GM19025 (cell line): Measurements from ENCODE around the gene UST.
"Not testable (repeated sequence)": the region's sequence is repeated elsewhere in the genome, so short reads cannot be mapped to it uniquely, and the experiment has no call there.

Source experiments
- ATAC-seq: cut with Tn5 transposase; IDR thresholded peaks from one replicate; pipeline ENCODE4 v1.9.1; 2021; ENCODE audit warnings: mild to moderate bottlenecking, low read depth, moderate library complexity; ENCODE audit not compliant: unreplicated experiment

UST gene

DNA sequence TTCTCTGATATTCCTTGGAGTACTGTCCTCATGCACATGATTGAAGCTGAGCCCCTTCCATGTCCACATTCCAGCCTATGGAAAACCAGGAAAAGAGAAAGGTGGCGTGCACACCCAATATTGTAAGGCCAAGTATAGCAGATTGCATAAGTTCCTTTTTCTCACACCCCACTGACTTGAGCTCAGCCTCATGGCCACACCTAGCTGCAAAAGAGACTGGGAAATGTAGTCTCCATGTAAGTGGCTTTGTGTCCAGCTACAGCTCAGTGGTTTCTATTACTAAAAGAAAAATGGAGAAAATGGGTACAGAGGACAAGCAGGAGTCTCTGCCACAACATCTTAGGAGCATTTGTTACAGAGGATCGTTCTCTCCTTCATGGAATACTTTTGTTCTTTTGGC is 10.8 kb upstream of the UST start:
- no peak for ATAC-seq

DNA sequence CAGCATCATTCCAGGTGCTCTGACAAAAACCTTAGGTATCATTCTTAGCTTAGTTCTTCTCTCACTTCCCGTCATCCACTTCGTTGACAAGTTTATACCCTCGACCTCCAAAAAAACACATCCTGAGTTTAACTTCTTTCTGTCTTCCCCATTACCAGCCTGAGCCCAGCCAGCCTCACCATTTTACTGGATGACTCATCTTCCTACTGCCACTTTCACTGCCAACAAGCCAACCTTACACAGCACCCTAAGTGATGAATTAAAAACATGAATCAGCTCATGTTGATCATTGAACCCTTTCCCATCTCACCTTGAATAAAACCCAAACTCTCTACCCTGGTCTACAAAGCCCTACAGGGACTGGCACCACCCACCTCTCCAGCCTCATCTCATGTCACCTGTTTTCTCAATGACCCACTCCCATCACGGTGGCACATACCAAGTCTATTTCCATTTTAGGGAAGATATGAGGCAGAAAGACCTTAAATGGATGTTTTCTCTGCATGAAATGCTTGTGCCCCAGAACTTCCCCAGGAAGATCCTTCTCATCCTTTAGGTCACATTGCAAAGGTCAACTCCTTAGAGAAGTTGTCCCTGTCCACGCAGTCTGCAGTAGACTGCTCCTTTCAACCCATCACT is 9.9 kb upstream of the UST start:
- no peak for ATAC-seq

DNA sequence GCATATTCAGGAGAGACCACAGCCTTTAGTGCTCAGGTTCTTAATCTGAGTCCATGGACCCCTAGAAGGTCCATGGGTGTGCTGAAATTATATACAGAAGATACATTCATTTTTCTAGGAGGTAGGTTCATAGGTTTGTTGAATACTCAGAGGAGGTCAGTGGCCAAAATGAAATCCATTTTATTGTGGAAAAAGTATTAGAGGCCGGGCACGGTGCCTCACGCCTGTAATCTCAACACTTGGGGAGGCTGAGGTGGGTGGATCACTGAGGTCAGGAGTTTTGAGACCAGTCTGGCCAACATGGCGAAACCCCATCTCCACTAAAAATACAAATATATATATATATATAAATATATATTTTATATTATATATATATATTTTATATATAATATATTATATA is 9.0 kb upstream of the UST start:
- ATAC-seq = no peak

DNA sequence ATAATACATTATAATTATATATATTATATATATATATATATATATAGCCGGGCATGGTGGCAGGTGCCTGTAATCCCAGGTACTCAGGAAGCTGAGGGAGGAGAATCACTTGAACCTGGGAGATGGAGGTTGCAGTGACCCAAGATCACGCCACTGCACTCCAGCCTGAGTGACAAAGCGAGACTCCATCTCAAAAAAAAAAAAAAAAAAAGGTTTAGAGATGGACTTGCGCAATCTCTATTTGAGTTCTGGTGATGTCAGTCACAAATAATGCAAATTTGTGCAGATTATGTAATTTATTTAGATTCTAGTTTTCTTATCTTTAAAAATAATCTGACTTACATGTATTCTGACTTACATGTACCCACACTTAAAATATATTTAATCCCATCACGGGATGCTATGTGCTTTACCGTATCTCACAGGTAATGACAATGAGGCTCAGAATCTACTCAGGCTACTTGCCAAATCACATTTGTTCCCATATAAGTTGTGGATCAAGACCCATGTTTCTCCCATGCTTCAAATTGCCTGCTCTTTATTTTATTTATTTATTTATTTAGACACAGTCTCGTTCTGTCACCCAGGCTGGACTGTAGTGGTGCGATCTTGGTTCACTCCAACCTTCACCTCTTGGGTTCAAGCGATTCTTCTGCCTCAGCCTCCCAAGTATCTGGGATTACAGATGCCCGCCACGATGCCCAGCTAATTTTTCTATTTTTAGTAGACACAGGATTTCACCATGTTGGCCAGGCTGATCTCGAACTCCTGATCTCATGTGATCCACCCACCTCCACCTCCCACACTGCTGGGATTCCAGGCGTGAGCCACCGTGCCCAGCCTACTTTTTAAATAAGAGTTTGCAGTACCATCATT is 7.6 kb upstream of the UST start:
- no peak for ATAC-seq

DNA sequence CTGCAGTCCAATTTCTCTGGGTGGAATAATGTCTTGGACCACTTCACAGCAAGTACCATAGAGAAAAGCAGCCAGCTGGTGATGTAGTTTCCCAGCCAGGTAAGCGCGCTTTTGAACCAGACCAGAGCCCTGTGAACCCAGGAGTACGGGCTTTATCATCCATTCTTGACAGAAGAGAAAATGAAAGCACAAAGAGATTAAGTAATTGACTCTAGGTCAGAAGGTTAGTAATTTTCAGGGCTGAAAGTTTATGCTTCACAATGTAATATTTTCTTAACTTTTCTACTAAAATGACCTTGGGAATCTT is 7.1 kb upstream of the UST start:
- no peak for ATAC-seq

DNA sequence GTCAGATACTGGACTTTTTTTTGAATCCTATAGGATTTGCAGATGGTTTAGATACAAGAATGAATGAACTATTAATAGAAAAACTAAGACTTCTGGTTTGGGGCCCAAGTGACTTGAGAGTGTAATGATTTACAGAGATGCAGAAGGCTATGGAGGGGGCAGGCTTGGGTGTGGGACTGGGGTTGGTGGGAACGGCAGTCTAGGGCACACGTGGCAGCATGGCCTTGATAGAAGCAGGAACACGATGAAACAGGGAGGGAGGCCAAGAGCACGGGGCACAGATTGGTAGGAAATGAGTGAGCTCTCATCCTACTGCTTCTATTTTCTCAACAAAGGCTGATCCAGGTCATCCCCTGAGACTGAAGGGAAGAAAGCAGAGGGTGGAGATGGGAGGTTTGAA is 3.4 kb upstream of the UST start:
- ATAC-seq = no peak

DNA sequence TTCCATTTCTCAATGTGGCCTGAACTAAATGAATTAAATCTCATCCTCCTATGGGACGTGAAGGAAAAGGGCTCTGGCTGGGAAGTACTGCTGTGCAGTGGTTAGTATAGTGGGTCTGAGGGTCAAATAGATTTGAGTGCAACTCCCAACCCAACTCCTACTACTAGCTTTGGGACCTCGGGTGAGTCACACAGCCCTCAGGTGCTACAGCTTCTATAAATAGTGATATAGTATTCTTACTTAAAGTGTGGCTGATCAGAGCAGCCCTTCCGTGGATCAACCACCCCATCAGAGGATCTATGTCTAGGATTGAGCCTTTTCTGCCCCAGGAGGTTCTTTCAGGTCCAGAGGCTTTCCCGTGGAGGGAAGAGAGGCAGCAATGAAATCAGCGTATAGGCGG is 904 bp upstream of the UST start:
- no peak for ATAC-seq

DNA sequence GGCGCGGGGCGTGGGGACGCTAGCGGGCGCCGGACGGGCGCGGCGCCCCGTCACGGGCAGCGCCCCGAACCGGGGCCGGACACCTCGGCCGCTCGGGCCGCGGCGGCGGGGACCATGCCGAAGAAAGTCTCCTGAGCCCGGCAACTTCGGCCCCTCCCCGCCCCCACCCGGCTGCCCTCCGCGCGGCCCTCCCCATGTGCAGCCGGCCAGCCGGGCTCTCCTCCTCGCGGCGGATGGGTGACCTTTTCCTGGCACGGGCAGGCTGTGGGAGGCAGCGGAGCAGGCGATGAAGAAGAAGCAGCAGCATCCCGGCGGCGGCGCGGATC is 278 bp downstream of the UST start:
- ATAC-seq = no peak

DNA sequence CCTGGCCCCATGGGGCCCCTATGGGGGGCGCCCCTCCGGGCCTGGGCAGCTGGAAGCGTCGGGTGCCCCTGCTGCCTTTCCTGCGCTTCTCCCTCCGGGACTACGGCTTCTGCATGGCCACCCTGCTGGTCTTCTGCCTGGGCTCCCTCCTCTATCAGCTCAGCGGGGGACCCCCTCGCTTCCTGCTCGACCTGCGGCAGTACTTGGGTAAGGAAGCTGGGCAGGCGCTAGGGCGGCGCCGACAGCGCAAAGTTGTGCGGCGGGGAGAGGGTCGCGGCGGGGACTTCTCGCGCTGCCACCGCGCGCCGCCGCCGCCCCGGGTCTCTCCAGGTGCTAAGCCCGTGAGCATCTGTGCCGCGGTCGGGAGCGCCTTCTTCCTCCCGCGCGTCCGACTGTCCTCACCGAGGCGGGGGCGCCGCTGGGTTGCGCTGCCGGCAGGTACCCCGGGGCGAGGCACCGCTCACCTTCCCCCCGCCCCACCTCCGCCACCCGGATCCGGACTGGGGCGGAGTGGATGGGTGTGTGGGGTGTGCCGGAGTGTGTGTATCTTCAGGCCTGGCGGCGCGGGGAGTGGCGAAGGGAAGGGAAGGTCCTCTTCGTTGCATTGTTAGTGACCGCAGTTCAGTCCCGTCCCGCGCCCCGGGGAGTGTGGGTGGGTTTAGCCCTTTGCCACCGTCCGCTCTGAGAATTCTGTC is 788 bp downstream of the UST start:
- no peak for ATAC-seq

DNA sequence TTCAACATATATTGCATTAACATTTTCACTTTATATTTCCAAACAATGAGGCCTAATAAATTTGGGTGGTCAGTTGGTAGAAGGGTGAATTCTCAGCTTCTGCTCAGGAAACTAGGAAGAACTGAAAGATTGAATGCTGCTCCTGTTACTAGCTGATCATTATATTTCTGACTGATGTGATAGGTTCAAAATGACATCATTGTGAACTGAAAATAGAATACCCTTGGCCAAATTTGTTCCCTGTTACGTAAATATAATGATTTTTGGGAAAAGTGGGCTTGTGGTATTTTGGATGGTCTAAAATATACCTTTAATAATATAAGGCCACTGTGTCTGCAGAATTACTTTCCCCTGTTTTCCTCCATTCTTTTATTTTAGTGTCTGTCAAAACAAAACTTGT is 2.8 kb downstream of the UST start:
- no peak for ATAC-seq

DNA sequence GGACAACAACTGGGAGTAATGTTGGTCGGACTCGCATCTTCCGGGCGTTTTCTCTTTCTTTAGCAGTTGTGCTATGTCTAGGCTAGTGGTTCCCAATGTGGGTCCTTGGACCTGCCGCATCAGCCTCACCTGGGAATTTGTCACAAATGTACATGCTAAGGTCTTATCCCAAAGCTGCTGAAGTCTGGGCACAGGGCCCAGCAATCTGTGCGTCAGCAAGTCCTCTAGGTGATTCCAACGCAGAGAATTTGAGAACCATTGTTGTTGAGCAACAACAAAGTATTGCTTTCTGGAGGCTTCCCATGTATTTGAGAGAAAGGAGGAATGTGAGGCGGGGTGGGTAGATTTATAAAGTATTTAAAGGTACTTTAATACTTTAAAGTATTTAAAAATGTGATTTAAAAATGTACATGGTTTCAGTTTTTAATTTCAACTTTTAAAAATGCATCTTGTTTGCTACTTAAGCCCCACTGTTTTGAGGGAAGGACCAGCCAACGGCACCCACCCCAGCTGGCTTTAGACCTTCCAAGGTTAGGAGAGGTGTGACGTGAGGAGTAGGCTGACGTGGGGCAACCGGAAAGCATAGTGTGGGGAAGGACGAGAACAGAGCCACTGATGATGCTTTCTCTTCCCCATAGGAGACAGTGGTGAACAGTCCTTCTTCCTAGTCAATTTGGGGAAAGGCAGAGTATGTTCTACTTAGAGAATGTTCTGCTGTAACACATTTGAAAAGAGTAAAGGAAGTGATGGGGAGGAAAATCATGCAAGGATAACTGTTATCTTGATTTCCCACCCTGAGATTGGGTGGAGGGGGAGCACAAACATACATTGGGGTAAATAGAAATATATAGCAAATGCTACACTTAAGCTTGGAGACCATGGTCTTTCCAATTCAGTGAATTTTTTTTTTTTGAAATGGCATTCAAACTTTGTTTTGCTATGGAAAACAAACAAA is 4.3 kb downstream of the UST start:
- ATAC-seq = no peak

DNA sequence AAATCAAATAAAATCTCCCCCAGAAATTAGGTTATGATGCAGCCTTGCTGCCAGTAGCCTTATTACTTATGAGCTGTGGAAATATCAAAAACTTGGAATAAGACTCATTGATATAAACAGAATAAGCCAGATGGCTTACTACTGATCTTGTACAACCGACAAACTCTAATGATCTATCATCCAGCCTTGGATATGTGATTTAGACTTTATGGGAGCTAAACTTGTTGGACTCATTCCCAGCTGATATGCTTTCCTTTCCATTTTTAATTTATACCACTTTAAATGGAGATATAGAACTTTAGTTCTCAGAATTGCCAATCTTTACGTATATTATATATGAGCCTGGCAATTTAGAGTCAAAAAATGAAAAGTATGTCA is 5.0 kb downstream of the UST start:
- no peak for ATAC-seq

DNA sequence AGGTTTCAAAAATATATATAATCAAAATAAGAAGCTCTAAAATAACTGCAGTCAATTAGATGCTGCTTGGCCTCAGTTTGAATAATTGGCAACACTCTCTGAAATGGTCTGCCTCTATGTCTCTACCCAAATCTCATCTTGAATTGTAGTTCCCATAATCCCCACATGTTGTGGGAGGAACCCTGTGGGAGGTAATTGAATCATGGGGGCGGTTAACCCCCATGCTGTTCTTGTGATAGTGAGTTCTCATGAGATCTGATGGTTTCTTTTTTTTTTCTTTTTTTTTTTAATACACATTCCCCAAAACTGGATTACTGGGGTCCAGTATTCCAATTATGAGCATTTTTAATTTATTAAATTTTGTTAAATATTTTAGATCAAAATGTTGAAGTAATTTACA is 8.5 kb downstream of the UST start:
- not testable (repeated sequence) for ATAC-seq

DNA sequence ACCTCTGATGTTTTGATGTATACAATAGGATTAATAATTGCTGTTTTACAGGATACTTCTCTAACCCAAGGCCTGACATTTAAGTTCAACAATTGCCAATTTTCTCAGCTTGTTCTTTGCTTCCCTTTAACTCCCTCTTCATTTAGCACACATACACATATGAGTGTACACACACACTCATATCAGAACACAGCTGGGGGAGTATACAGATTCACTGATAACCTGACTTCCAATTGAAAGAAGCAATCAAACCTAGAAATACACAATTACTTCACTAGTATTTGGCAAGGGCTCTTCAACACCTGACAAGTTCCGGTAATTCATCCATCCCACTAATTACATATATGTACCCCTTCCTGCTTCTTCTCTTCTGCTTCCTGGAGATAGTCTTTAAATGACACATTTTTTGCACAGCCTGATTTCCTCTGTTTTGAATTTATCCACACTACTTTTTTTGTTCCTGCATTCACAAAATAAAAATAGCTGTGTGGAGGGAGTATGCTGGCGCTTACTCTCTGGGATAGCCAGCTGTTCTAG is 11.2 kb downstream of the UST start:
- no peak for ATAC-seq

DNA sequence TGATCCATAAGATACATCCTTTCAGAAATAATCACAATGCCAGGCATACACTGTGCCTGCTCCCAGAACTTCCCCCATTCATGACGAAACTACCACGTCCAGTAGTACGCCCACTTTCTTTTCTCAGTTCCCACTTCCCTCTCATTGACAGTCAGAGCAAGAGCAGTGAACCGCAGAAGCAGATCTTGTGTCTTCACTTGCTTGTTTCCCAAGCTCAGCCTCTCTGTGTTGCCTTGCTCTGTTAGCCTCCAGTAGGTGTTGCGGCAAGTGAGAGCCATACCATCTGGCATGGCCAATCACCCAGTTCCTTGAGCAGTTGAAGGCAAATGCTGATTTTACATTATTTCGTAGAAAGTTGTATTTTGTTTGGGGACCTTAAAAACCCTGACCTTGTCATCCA is 11.7 kb downstream of the UST start:
- ATAC-seq = peak; percentile 87

DNA sequence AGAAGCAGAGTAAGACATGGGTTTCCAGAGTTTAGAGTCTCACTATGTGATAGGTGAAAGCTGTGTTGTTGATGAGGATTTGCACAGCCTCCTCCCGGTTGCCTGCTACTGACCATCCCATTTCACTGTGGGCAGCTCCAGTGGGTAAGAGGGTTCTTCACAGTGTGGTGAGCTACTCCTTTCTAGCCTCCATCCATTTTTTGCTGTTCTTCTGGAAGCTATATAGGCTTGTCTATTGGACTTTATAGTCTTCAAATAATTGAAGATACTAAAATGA is 13.4 kb downstream of the UST start:
- ATAC-seq = no peak

DNA sequence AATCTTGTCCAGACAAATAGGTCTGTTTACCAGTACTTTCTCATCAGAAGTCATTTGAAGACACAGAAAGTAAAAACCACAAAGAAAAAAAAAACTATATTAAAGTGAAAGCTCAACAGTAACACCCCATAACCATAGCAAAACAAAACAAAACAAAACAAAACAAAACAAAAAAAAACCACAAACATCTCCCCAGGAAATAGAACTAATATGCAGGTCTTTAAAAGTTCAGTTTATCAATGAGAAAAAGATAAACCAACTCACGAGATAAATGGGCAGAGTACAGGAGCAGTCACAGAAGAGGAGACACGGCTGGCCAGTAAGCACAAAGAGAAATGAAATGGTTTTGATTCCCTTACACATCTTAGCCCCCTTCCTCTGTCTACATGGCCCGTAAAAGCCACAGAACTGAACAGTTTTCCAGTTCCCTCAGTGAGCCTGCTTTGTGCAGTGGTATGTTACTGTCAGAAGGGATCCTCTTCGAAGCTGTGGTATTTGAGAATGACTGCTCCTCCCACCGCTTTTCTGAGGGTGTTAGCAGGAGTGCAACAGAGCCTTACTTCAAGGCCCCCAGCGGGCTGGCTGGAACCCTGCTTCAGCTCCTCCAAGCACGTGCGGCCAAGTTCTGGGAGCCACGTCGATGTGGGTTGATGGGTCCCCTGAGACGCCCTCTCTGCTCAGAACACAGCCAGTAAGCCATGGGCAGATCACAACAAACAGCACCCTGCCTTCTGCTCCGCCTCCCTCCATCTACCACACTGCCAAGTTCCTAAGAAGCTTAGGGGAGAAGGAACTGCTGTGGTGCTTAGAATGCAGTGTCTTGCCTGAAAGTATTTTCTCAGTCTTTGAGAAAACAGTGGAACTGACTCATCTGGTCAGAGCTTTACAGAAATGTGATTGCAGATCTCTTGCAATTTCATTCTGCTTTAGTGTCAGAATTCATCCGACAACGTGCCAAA is 14.0 kb downstream of the UST start:
- ATAC-seq = no peak

DNA sequence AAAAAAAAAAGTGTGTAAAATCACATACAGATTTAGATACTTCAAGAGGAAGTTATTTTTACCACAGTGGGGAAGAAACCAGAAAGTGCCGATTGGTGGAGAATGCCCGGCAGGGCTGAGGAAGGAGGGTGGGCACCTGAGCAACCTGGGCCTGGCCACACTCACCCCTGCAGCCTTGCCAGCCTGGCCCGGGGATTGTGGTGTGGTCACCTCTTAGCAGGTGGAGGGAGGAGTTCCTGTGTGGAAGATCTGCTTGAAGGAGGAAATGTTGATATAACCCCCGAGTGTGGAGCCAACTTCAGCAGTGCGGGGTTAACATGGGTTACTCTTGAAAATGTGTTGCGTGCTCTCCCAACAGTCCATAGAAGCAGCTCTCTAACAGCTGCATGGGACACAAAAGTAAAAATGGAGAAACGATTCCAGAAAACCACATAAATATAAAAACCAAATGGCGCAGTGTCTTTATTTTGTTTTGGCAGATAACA is 14.7 kb downstream of the UST start:
- ATAC-seq = no peak

DNA sequence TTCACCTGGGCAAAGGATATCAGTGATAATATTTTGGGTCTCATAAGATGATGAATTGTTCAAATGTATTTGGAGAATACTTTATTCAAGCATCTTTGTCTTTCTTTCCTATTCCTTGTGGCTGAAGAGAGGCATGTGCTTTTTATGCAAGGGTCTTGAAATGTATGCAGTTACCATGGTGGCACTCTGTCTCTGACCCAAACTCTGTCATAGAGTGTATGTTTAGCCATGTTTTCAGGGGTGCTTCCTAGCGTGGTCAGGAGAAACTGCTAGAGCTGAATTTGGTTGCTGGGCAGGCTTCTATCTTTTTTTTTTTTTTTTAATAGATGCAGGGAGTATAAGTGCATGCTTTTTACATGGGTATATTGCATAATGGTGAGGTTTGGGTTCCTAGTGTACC is 15.4 kb downstream of the UST start:
- ATAC-seq = no peak
